Fibroblast of the aortic adventitia (primary cell): Measurements from ENCODE around the gene VPS36. TPM values are rescaled to one million over a fixed set of nuclear protein-coding genes. Genes with fewer than 3 reads are reported as not detected.

Experiments
- DNase-seq: peaks from one replicate; pipeline ENCODE4 v3.0.0-alpha.2; 2010; ENCODE audit warnings: low read depth
- H3K4me3 ChIP-seq: 2 replicates; pipeline ENCODE4 v1.5.1; 2011; ENCODE audit warnings: low read depth, mild to moderate bottlenecking, control low read depth, low read length, moderate library complexity
- total RNA-seq: library from RNA; depleted of rRNA; stranded (reverse); fragments of >200 nt; gene quantifications from 2 replicates; pipeline ENCODE4 v1.2.3, GENCODE V29; 2012; ENCODE audit warnings: low replicate concordance
- TF ChIP-seq, protein P1 (sequence below): IDR thresholded peaks from 2 replicates; pipeline ENCODE4 v1.5.1; 2011; ENCODE audit warnings: mild to moderate bottlenecking, low read length, control low read depth, inconsistent platforms; ENCODE audit not compliant: insufficient read depth

The VPS36 gene
- total RNA-seq, 1 donor, result 39.1 TPM

DNA sequence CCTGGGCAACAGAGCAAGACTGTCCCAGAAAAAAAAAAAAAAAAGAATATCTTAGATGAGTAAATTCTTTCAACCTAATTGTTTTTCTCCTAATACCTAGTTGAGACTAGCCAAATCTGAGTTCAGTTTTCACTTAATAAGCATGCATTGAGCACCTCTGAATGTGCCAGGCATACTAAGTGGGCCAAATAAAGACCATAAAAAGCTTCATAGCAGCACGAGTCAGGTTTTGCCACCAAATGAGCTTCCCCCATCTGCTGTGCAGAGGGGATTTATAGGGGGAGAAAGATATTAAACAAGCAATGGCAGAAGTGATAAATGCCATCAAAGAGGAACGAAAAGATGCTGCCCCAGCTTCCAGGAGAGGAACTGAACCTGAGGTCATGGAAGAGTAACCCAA, 55.8 kb downstream of the VPS36 start:
- H3K4me3 ChIP-seq, result no peak overlapping the region
- no peak for DNase-seq
- TF ChIP-seq, protein P1, sequence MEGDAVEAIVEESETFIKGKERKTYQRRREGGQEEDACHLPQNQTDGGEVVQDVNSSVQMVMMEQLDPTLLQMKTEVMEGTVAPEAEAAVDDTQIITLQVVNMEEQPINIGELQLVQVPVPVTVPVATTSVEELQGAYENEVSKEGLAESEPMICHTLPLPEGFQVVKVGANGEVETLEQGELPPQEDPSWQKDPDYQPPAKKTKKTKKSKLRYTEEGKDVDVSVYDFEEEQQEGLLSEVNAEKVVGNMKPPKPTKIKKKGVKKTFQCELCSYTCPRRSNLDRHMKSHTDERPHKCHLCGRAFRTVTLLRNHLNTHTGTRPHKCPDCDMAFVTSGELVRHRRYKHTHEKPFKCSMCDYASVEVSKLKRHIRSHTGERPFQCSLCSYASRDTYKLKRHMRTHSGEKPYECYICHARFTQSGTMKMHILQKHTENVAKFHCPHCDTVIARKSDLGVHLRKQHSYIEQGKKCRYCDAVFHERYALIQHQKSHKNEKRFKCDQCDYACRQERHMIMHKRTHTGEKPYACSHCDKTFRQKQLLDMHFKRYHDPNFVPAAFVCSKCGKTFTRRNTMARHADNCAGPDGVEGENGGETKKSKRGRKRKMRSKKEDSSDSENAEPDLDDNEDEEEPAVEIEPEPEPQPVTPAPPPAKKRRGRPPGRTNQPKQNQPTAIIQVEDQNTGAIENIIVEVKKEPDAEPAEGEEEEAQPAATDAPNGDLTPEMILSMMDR, result no peak

DNA sequence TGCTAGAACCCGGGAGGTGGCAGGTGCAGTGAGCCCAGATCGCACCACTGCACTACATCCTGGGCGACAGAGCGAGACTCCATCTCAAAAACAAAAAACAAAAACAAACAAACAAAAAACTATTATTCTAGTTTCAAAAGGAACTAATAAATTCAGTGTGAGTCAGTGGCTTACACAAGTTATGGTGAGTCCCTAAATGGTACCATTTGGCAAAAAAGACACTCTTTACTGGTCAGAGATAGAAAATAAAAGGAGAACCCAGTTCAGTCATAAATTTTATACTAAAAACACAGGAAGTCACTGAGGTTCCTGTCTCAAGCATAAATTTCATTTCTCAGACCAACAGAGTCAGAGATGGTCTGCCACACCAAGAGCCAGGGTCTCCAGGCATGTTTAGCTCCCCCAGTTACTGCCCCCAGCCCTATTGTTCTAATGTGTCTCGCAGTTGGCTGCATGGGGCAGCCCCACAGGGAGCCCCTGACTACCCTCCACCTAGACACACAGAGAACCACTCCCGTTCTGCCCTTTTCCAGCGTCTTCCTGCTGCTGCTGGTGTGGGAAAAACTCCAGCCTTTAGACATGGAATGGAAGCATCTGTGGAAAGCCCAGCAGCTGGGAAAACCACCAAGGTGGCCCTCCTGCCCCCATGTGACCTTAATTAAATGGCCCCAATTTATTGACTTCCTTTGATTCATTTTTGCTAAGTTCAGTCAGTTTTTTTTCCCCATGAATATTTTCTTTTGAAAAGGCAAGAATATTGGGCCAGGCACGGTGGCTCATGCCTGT, 56.7 kb downstream of the VPS36 start:
- no peak for DNase-seq
- H3K4me3 ChIP-seq, result no peak overlapping the region
- TF ChIP-seq, protein P1, result no peak

DNA sequence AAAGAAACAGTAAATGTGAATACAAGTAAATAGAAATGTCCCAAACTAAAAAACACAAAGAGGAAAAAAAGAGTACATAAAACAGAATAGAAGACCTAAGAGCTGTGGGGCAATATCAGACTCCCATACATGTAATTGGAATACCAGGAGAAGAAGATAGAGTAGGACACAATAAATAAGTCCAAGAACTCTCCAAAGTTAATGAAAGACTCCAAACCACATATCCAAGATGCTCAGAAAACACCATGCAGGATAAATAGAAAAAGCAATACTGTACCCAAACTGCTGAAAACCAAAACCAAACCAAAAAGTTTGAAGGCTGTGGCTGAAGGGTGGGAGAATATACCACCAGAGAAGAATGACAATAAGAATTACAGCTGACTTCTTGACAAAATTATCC, 62.7 kb downstream of the VPS36 start:
- TF ChIP-seq, protein P1, result no peak
- no peak overlapping the region for H3K4me3 ChIP-seq
- no peak for DNase-seq

DNA sequence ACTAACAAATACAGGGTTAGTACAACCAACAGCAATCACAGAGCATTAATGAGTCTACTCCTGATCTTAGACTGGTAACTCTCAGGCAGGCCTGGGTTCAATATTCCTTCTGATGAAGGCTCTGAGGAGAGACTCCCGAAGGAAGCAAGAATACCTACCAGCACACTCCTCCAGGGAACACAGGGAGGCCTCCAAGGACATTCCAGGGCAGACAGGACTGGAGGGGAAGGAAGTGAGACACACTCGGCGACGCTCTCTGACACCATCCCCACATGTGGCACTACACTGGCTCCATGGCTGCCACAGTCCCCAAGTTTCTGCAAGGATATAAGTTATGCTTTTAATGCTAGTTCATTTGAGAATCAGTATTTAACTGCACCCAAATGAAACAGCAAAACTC, 64.6 kb downstream of the VPS36 start:
- TF ChIP-seq, protein P1, result no peak

DNA sequence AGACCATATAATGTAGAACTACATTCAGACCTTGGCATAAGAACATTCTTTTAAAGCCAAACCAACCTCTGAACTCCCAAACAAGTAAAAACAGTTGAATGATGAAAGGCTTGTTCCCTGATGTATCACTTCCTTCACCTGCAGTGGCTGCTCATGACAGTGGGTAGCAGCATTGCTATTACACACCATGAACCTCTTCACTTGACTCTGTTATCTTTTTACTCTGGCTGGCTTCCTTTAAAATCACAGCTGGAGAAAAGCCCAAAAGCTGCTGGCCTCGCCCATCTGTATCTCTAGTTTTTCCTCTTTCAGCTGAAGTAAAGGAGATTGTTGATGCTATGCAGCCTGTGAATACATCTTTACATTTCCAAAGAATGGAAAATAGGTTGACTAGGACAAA, 67.1 kb downstream of the VPS36 start:
- TF ChIP-seq, protein P1, result no peak
- peak; percentile 56 for DNase-seq
- no peak overlapping the region for H3K4me3 ChIP-seq

More for the DNA sequence above, 64.6 kb downstream of the VPS36 start:
- no peak overlapping the region for H3K4me3 ChIP-seq
- no peak for DNase-seq

DNA sequence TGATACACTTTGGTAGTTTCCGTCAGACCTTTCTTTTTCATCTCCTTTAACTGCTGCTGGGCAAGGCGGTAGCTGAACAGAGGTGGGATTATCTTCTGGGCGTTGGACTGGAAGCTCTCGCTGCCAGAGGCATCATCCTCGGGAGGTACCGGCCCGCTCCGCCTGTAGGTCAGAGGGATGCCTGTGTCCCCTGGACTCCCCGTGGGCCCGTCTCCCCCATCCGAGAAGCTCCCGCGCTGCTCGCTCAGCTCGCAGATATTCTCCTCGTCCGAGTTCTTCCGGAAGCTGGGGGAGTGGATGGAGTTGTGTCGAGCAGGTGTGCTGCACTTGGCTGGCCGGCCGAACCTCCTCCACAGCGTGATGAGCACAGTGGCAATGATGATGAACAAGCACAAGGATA, 72.1 kb downstream of the VPS36 start:
- TF ChIP-seq, protein P1, result no peak
- DNase-seq, result no peak
- H3K4me3 ChIP-seq, result no peak overlapping the region

DNA sequence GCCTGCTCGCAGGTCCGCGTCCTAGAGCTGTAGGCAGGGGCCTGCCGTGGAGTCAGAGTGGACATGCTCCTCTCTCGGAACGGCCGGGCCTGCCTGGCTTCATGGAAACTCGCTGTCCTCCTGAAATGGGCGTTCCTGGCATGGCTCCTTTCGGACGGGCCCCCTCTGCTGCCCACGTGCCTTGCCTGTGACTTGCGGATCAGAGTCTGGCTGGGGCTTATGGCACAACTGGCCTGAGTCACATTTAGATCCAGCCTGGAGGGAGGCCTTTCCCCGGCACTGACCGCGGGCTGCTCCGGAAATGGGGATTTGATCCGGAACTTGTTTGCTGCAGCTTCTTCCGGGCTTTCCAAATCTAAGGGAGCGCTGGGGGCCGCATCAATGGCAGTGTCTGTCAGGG, 72.5 kb downstream of the VPS36 start:
- TF ChIP-seq, protein P1, result no peak
- DNase-seq, result no peak

More for the DNA sequence above, 72.5 kb downstream of the VPS36 start:
- no peak overlapping the region for H3K4me3 ChIP-seq
